GM23338 (cell line): Measurements from ENCODE around the gene GLE1. TPM values are rescaled to one million over a fixed set of nuclear protein-coding genes. Genes with fewer than 3 reads are reported as not detected.

ENCODE experiments used
- ATAC-seq: fragments of 200-7000 bp; cut with Tn5 transposase; 3 replicates; pipeline ENCODE4 v1.9.1; 2020
- DNase-seq: peaks from one replicate; pipeline ENCODE4 v3.0.0-alpha.2; 2015; ENCODE audit warnings: low spot score
- H2AFZ ChIP-seq: fragments of 200-600 bp; sonication (generic); 2 replicates; pipeline ENCODE4 v1.8.0; 2016; ENCODE audit warnings: antibody characterized with exemption, mild to moderate bottlenecking, moderate library complexity
- H3F3A ChIP-seq: fragments of 200-600 bp; sonication (generic); replicated peaks from 2 replicates; pipeline ENCODE4 v1.8.0; 2017; ENCODE audit warnings: antibody characterized with exemption, mixed run types, low read depth
- H3K27ac ChIP-seq: fragments of 200-600 bp; sonication (generic); 2 replicates; pipeline ENCODE4 v1.6.1; 2016; ENCODE audit warnings: low read depth
- H3K27me3 ChIP-seq: fragments of 200-600 bp; sonication (generic); 2 replicates; pipeline ENCODE4 v1.8.0; 2016; ENCODE audit warnings: mild to moderate bottlenecking, mixed run types, moderate library complexity; ENCODE audit not compliant: insufficient read depth
- H3K36me3 ChIP-seq: fragments of 200-600 bp; sonication (generic); 2 replicates; pipeline ENCODE4 v1.8.0; 2016; ENCODE audit warnings: mild to moderate bottlenecking; ENCODE audit not compliant: insufficient read depth
- H3K4me1 ChIP-seq: fragments of 200-600 bp; sonication (generic); 2 replicates; pipeline ENCODE4 v1.8.0; 2016; ENCODE audit warnings: mild to moderate bottlenecking, moderate library complexity; ENCODE audit not compliant: insufficient read depth
- H3K4me2 ChIP-seq: fragments of 200-600 bp; sonication (generic); 2 replicates; pipeline ENCODE4 v1.7.1; 2017; ENCODE audit warnings: mixed run types
- H3K4me3 ChIP-seq: fragments of 200-600 bp; sonication (generic); 2 replicates; pipeline ENCODE4 v1.6.1; 2016; ENCODE audit warnings: mixed run types
- H3K79me2 ChIP-seq: fragments of 200-600 bp; sonication (generic); replicated peaks from 2 replicates; pipeline ENCODE4 v1.8.0; 2017; ENCODE audit warnings: mild to moderate bottlenecking; ENCODE audit not compliant: insufficient read depth
- H3K9me2 ChIP-seq: fragments of 200-600 bp; sonication (generic); 2 replicates; pipeline ENCODE4 v1.8.0; 2017; ENCODE audit not compliant: insufficient read depth
- H4K20me1 ChIP-seq: fragments of 200-600 bp; sonication (generic); replicated peaks from 2 replicates; pipeline ENCODE4 v1.8.0; 2017; ENCODE audit warnings: mild to moderate bottlenecking; ENCODE audit not compliant: insufficient read depth
- H3K27ac Mint-ChIP-seq: 2 replicates; pipeline ENCODE4 v1.8.0; 2020; ENCODE audit warnings: inconsistent platforms, mild to moderate bottlenecking, moderate library complexity, mixed read lengths
- H3K27me3 Mint-ChIP-seq: 3 replicates; pipeline ENCODE4 v1.8.0; 2022; ENCODE audit warnings: low read depth, mild to moderate bottlenecking, moderate library complexity, mixed read lengths, inconsistent platforms; ENCODE audit not compliant: insufficient read depth, poor library complexity
- H3K36me3 Mint-ChIP-seq: 3 replicates; pipeline ENCODE4 v1.8.0; 2021; ENCODE audit warnings: low read depth, mild to moderate bottlenecking, inconsistent platforms, moderate library complexity, mixed read lengths
- H3K4me1 Mint-ChIP-seq: 3 replicates; pipeline ENCODE4 v1.8.0; 2020; ENCODE audit warnings: mild to moderate bottlenecking, inconsistent platforms, mixed read lengths
- H3K4me3 Mint-ChIP-seq: 3 replicates; pipeline ENCODE4 v1.8.0; 2021; ENCODE audit warnings: moderate library complexity, mild to moderate bottlenecking, inconsistent platforms, mixed read lengths
- H3K9me3 Mint-ChIP-seq: 3 replicates; pipeline ENCODE4 v1.8.0; 2020; ENCODE audit warnings: moderate library complexity, mild to moderate bottlenecking, inconsistent platforms, mixed read lengths
- EZH2 ChIP-seq: fragments of 200-600 bp; sonication (generic); IDR thresholded peaks from one replicate; pipeline ENCODE4 v1.8.0; 2017; ENCODE audit warnings: antibody characterized with exemption, mild to moderate bottlenecking, low read depth; ENCODE audit not compliant: unreplicated experiment
- JUNB ChIP-seq: IDR thresholded peaks from one replicate; pipeline ENCODE4 v1.6.1; 2016; ENCODE audit warnings: antibody characterized with exemption; ENCODE audit not compliant: unreplicated experiment
- STAT1 ChIP-seq: IDR thresholded peaks from one replicate; pipeline ENCODE4 v1.6.1; 2016; ENCODE audit warnings: antibody characterized with exemption; ENCODE audit not compliant: unreplicated experiment
- ZNF331 ChIP-seq: fragments of 250-450 bp; sonication (Bioruptor Pico); IDR thresholded peaks from 2 replicates; pipeline ENCODE4 v1.5.0; 2020; ENCODE audit warnings: low read depth, mild to moderate bottlenecking, moderate library complexity
- polyA plus RNA-seq: library from polyadenylated mRNA; unstranded; fragments of >200 nt; fragmentation: Nextera tagmentation; extraction: Ambion mirVana; gene quantifications from 2 replicates; pipeline ENCODE4 v1.2.1, GENCODE V29; 2016
- total RNA-seq: library from RNA; depleted of rRNA; stranded (reverse); fragments of >200 nt; shearing (Covaris generic); gene quantifications from 2 replicates; pipeline ENCODE4 v1.2.3, GENCODE V29; 2014
- TF ChIP-seq, protein P1 (sequence below): fragments of 250-450 bp; sonication (Bioruptor Pico); IDR thresholded peaks from 2 replicates; pipeline ENCODE4 v1.5.0; 2020; ENCODE audit warnings: mild to moderate bottlenecking, moderate library complexity
- TF ChIP-seq, protein P2 (sequence below): IDR thresholded peaks from 2 replicates; pipeline ENCODE4 v1.6.1; 2016; ENCODE audit warnings: antibody characterized with exemption

GLE1 gene
- total and polyA plus RNA-seq, 2 experiments from 2014 or later = 7.4 to 22.1 TPM

- TF ChIP-seq, protein P1, sequence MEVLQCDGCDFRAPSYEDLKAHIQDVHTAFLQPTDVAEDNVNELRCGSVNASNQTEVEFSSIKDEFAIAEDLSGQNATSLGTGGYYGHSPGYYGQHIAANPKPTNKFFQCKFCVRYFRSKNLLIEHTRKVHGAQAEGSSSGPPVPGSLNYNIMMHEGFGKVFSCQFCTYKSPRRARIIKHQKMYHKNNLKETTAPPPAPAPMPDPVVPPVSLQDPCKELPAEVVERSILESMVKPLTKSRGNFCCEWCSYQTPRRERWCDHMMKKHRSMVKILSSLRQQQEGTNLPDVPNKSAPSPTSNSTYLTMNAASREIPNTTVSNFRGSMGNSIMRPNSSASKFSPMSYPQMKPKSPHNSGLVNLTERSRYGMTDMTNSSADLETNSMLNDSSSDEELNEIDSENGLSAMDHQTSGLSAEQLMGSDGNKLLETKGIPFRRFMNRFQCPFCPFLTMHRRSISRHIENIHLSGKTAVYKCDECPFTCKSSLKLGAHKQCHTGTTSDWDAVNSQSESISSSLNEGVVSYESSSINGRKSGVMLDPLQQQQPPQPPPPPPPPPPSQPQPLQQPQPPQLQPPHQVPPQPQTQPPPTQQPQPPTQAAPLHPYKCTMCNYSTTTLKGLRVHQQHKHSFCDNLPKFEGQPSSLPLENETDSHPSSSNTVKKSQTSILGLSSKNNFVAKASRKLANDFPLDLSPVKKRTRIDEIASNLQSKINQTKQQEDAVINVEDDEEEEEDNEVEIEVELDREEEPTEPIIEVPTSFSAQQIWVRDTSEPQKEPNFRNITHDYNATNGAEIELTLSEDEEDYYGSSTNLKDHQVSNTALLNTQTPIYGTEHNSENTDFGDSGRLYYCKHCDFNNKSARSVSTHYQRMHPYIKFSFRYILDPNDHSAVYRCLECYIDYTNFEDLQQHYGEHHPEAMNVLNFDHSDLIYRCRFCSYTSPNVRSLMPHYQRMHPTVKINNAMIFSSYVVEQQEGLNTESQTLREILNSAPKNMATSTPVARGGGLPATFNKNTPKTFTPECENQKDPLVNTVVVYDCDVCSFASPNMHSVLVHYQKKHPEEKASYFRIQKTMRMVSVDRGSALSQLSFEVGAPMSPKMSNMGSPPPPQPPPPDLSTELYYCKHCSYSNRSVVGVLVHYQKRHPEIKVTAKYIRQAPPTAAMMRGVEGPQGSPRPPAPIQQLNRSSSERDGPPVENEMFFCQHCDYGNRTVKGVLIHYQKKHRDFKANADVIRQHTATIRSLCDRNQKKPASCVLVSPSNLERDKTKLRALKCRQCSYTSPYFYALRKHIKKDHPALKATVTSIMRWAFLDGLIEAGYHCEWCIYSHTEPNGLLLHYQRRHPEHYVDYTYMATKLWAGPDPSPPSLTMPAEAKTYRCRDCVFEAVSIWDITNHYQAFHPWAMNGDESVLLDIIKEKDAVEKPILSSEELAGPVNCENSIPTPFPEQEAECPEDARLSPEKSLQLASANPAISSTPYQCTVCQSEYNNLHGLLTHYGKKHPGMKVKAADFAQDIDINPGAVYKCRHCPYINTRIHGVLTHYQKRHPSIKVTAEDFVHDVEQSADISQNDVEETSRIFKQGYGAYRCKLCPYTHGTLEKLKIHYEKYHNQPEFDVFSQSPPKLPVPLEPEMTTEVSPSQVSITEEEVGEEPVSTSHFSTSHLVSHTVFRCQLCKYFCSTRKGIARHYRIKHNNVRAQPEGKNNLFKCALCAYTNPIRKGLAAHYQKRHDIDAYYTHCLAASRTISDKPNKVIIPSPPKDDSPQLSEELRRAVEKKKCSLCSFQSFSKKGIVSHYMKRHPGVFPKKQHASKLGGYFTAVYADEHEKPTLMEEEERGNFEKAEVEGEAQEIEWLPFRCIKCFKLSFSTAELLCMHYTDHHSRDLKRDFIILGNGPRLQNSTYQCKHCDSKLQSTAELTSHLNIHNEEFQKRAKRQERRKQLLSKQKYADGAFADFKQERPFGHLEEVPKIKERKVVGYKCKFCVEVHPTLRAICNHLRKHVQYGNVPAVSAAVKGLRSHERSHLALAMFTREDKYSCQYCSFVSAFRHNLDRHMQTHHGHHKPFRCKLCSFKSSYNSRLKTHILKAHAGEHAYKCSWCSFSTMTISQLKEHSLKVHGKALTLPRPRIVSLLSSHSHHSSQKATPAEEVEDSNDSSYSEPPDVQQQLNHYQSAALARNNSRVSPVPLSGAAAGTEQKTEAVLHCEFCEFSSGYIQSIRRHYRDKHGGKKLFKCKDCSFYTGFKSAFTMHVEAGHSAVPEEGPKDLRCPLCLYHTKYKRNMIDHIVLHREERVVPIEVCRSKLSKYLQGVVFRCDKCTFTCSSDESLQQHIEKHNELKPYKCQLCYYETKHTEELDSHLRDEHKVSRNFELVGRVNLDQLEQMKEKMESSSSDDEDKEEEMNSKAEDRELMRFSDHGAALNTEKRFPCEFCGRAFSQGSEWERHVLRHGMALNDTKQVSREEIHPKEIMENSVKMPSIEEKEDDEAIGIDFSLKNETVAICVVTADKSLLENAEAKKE (CRISPR knock-in tag) = no peak
- TF ChIP-seq EZH2 = no peak
- no peak for TF ChIP-seq JUNB
- TF ChIP-seq, protein P2, sequence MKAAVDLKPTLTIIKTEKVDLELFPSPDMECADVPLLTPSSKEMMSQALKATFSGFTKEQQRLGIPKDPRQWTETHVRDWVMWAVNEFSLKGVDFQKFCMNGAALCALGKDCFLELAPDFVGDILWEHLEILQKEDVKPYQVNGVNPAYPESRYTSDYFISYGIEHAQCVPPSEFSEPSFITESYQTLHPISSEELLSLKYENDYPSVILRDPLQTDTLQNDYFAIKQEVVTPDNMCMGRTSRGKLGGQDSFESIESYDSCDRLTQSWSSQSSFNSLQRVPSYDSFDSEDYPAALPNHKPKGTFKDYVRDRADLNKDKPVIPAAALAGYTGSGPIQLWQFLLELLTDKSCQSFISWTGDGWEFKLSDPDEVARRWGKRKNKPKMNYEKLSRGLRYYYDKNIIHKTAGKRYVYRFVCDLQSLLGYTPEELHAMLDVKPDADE = no peak
Measured at GRCh38 chr9:128456613-128457061, 47.9 kb upstream of the GLE1 start (continued).

DNA sequence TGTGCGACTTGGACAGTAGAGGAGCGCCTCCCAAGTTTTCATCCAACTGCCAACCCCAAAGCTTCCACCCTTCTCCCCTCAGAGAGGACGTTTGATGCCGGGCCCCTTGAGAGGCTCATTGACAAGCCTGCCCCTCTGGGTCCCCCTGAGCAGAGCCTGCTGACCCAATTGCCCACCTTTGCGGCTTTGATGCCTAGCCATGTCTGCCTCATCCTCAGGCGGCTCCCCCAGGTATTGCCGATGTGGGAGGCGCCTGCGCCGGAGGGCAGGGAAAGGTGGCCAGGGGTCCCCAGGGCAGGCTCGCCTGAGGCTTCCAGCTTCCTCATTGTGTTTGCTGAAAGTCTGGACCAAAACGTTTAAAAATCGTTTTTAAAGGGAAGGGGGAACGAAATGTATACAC is 47.3 kb upstream of the GLE1 start:
- Mint-ChIP-seq H3K27me3 (peaks cover 38% of the 10 kb centered on the region), H3K4me3 (peak overlapping the region; percentile 81), H3K27ac (no peak overlapping the region)
- TF ChIP-seq, protein P1 (CRISPR knock-in tag) = no peak
- TF ChIP-seq STAT1 (no peak), ZNF331 (CRISPR knock-in tag) (no peak)

More for the DNA sequence above, 47.3 kb upstream of the GLE1 start:
- Histone ChIP-seq H3K4me1 (peaks cover 10% of the 10 kb centered on the region; the same call in 1 of the 2 replicates), H2AFZ (no peak overlapping the region; the same call in 1 of the 2 replicates), H4K20me1 (peaks cover 16% of the 10 kb centered on the region; the same call in 1 of the 2 replicates), H3K27ac (no peak overlapping the region), H3K4me3 (peak overlapping the region; percentile 92), H3K36me3 (peaks cover 6% of the 10 kb centered on the region; the same call in 1 of the 2 replicates), H3K79me2 (no peaks in the 10 kb centered on the region), H3K4me2 (peak overlapping the region; percentile 94), H3K9me2 (no peaks in the 10 kb centered on the region), H3F3A (peaks cover 9% of the 10 kb centered on the region; the same call in 1 of the 2 replicates), H3K27me3 (peaks cover 32% of the 10 kb centered on the region)
- Mint-ChIP-seq H3K4me1 (peaks cover 12% of the 10 kb centered on the region), H3K9me3 (no peaks in the 10 kb centered on the region), H3K36me3 (peaks cover 30% of the 10 kb centered on the region)
- ATAC-seq (peak; percentile 21), DNase-seq (peak; percentile 57)
